ENCODE measurements around the gene OPCML.

DNA sequence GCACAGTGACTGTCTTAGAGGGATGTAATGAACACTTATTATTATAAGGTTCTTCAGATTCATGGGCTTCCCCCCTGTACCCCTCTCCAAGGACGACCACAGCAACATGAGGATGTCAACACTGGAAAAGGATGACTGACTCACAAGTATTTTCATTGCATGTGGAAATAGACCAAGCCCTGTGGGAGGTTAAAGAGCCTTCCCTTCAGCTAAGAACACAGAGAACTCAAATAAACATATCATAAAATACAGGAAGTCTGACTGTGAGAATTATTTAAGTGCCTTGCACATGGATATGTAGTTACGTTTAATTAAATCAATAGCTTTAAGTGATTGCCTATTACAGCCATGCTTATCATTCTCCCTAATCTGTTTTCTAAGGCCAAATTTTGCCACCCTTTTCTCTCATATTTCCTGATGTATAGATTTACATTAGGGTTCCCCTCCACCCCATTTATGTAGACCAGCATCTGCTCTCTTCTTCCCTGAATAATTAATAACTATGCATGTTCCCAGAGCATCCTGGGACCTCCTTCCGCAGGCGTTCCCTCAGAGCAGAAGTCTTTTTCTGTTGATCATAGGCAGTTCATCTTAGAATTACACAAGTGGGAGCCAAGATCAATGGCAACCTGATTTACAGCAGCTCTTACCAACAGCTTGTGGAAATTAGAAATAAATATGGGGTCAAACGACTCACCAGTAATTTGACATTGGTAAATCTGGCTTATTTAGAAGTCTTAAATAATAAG lies 226.9 kb downstream of the OPCML start:
- TF ChIP-seq CTCF (conservative IDR thresholded peaks at IDR 0.05 in 1 of 2, IDR thresholded peaks at IDR 0.05 in 1 of 2; ENCODE audit: low read depth in 1 of 2, low read length in 2 of 2) (no peak), EZH2 (IDR thresholded peaks at IDR 0.05; ENCODE audit: low read length, missing control alignments) (no peak)
